IMR-90 (cell line): ENCODE results near the gene CBX5. TPM values are rescaled to one million over a fixed set of nuclear protein-coding genes. Genes with fewer than 3 reads are reported as not detected.

Experiments used
- ATAC-seq: fragments of 200-7000 bp; cut with Tn5 transposase; 2 replicates; pipeline ENCODE4 v1.9.1; 2020; ENCODE audit warnings: low read depth, mild to moderate bottlenecking, moderate library complexity
- BruUV-seq: library from RNA; stranded (reverse); fragments of 400-500 nt; replicated peaks from 2 replicates; lab custom pipeline; 2021; lab: Mats Ljungman, UMichigan
- CTCF ChIA-PET: fragments of 300-600 bp; formaldehyde crosslinking; extraction: SDS; loops from one replicate; lab custom pipeline; 2021; ENCODE audit warnings: antibody characterized with exemption; lab: Yijun Ruan, JAX
- POLR2A ChIA-PET: fragments of 300-600 bp; sonication (Branson Sonifier 250); formaldehyde crosslinking; loops from one replicate; lab custom pipeline; 2022; ENCODE audit warnings: antibody characterized with exemption; ENCODE audit not compliant: unreplicated experiment; lab: Charles Lee
- DNase-seq: peaks from one replicate; pipeline ENCODE4 v3.0.0; 2013
- H2AFZ ChIP-seq: replicated peaks from 2 replicates; pipeline ENCODE3; 2013; ENCODE audit warnings: low read length, mild to moderate bottlenecking; ENCODE audit not compliant: poor library complexity
- H2AK5ac ChIP-seq: 2 replicates; pipeline ENCODE4 v1.6.1; 2013; ENCODE audit warnings: low read depth, low read length, inconsistent platforms
- H2AK9ac ChIP-seq: replicated peaks from 2 replicates; pipeline ENCODE3; 2013; ENCODE audit warnings: mild to moderate bottlenecking, low read depth, low read length, moderate library complexity; ENCODE audit not compliant: poor library complexity
- H2BK120ac ChIP-seq: 2 replicates; pipeline ENCODE4 v1.6.1; 2013; ENCODE audit warnings: low read depth, low read length, inconsistent platforms
- H2BK15ac ChIP-seq: 3 replicates; pipeline ENCODE4 v1.6.1; 2013; ENCODE audit warnings: low read depth, low read length, inconsistent platforms
- H2BK20ac ChIP-seq: 2 replicates; pipeline ENCODE4 v1.6.1; 2013; ENCODE audit warnings: low read depth, mild to moderate bottlenecking, inconsistent platforms, low read length, moderate library complexity
- H2BK5ac ChIP-seq: 2 replicates; pipeline ENCODE4 v1.6.1; 2013; ENCODE audit warnings: mild to moderate bottlenecking, low read depth, low read length, inconsistent platforms; ENCODE audit not compliant: poor library complexity, severe bottlenecking
- H3K14ac ChIP-seq: replicated peaks from 2 replicates; pipeline ENCODE4 v1.6.1; 2013; ENCODE audit warnings: low read depth, low read length, inconsistent platforms
- H3K18ac ChIP-seq: 2 replicates; pipeline ENCODE4 v1.6.1; 2013; ENCODE audit warnings: low read depth, low read length, control low read depth
- H3K23ac ChIP-seq: 2 replicates; pipeline ENCODE4 v1.6.1; 2013; ENCODE audit warnings: low read depth, low read length, inconsistent platforms
- H3K27ac ChIP-seq: 2 replicates; pipeline ENCODE4 v1.5.1; 2013; ENCODE audit warnings: mild to moderate bottlenecking, control low read depth, low read length; ENCODE audit not compliant: insufficient read depth
- H3K27me3 ChIP-seq: 2 replicates; pipeline ENCODE4 v1.6.1; 2013; ENCODE audit warnings: low read length; ENCODE audit not compliant: control insufficient read depth, insufficient read depth
- H3K36me3 ChIP-seq: 2 replicates; pipeline ENCODE4 v1.6.1; 2013; ENCODE audit warnings: low read length, mixed read lengths; ENCODE audit not compliant: control insufficient read depth, insufficient read depth
- H3K4ac ChIP-seq: 2 replicates; pipeline ENCODE4 v1.6.1; 2013; ENCODE audit warnings: low read depth, low read length, inconsistent platforms
- H3K4me1 ChIP-seq: 2 replicates; pipeline ENCODE4 v1.6.1; 2013; ENCODE audit warnings: low read length, mixed read lengths; ENCODE audit not compliant: control insufficient read depth, insufficient read depth
- H3K4me2 ChIP-seq: 2 replicates; pipeline ENCODE4 v1.6.1; 2013; ENCODE audit warnings: low read depth, mild to moderate bottlenecking, control low read depth, low read length, moderate library complexity
- H3K4me3 ChIP-seq: 2 replicates; pipeline ENCODE4 v1.5.1; 2013; ENCODE audit warnings: low read depth, mild to moderate bottlenecking, control low read depth, low read length, moderate library complexity; ENCODE audit not compliant: insufficient read depth
- H3K56ac ChIP-seq: 2 replicates; pipeline ENCODE4 v1.6.1; 2013; ENCODE audit warnings: low read length, inconsistent platforms; ENCODE audit not compliant: insufficient read depth; ENCODE audit errors: extremely low read depth
- H3K79me1 ChIP-seq, 2 experiments: 2 replicates each; pipeline ENCODE4 v1.6.1; 2013; ENCODE audit warnings: low read length in 2 of 2, inconsistent platforms in 1 of 2, low read depth in 1 of 2
- H3K9ac ChIP-seq: 2 replicates; pipeline ENCODE4 v1.6.1; 2013; ENCODE audit warnings: low read depth, low read length, control low read depth
- H3K9me1 ChIP-seq: 2 replicates; pipeline ENCODE4 v1.6.1; 2013; ENCODE audit warnings: low read length, inconsistent platforms; ENCODE audit not compliant: insufficient read depth
- H3K9me3 ChIP-seq: 2 replicates; pipeline ENCODE4 v1.6.1; 2013; ENCODE audit warnings: low read length; ENCODE audit not compliant: control insufficient read depth, insufficient read depth
- H4K20me1 ChIP-seq: 2 replicates; pipeline ENCODE4 v1.6.1; 2013; ENCODE audit warnings: low read length, inconsistent platforms; ENCODE audit not compliant: insufficient read depth
- H4K5ac ChIP-seq: 2 replicates; pipeline ENCODE4 v1.6.1; 2013; ENCODE audit warnings: mild to moderate bottlenecking, low read depth, low read length, control low read depth
- H4K8ac ChIP-seq, 2 experiments: 2 replicates each; pipeline ENCODE4 v1.6.1; 2013; ENCODE audit warnings: low read depth in 2 of 2, low read length in 2 of 2, control low read depth in 1 of 2, inconsistent platforms in 1 of 2
- H4K91ac ChIP-seq: 2 replicates; pipeline ENCODE4 v1.6.1; 2013; ENCODE audit warnings: low read depth, low read length, inconsistent platforms; ENCODE audit not compliant: insufficient read depth
- BHLHE40 ChIP-seq: fragments of 150-350 bp; IDR thresholded peaks from 2 replicates; pipeline ENCODE4 v1.6.1; 2016; ENCODE audit warnings: mild to moderate bottlenecking, low read depth, low read length
- CEBPB ChIP-seq: IDR thresholded peaks from 2 replicates; pipeline ENCODE4 v1.6.1; 2012; ENCODE audit warnings: low read depth, low read length, improper control_type of control experiment
- CHD1 ChIP-seq: IDR thresholded peaks from 2 replicates; pipeline ENCODE4 v1.6.1; 2012; ENCODE audit warnings: low read depth, low read length, improper control_type of control experiment
- CTCF ChIP-seq: conservative IDR thresholded peaks from 2 replicates; pipeline ENCODE4 v1.5.1; 2012; ENCODE audit warnings: mild to moderate bottlenecking, low read depth, low read length, improper control_type of control experiment
- ELK1 ChIP-seq: fragments of 150-350 bp; IDR thresholded peaks from 2 replicates; pipeline ENCODE4 v1.6.1; 2016; ENCODE audit warnings: low read depth, mild to moderate bottlenecking, low read length, moderate library complexity, borderline replicate concordance
- FOS ChIP-seq: fragments of 150-350 bp; IDR thresholded peaks from 2 replicates; pipeline ENCODE4 v1.6.1; 2016; ENCODE audit warnings: low read depth, low read length
- MAFK ChIP-seq: IDR thresholded peaks from 2 replicates; pipeline ENCODE4 v1.6.1; 2012; ENCODE audit warnings: low read depth, low read length, improper control_type of control experiment
- MAZ ChIP-seq: IDR thresholded peaks from 2 replicates; pipeline ENCODE4 v1.6.1; 2012; ENCODE audit warnings: low read depth, mild to moderate bottlenecking, low read length, improper control_type of control experiment, moderate library complexity, borderline replicate concordance
- MXI1 ChIP-seq: IDR thresholded peaks from 2 replicates; pipeline ENCODE4 v1.6.1; 2012; ENCODE audit warnings: low read depth, mild to moderate bottlenecking, low read length, moderate library complexity, borderline replicate concordance
- NFE2L2 ChIP-seq: fragments of 150-350 bp; IDR thresholded peaks from 2 replicates; pipeline ENCODE4 v1.6.1; 2016; ENCODE audit warnings: low read depth, mild to moderate bottlenecking, low read length
- POLR2A ChIP-seq: IDR thresholded peaks from 2 replicates; pipeline ENCODE4 v1.6.1; 2012; ENCODE audit warnings: mild to moderate bottlenecking, low read depth, low read length
- RAD21 ChIP-seq: IDR thresholded peaks from 2 replicates; pipeline ENCODE4 v1.6.1; 2012; ENCODE audit warnings: low read length, improper control_type of control experiment
- RCOR1 ChIP-seq: IDR thresholded peaks from 2 replicates; pipeline ENCODE4 v1.6.1; 2012; ENCODE audit warnings: mild to moderate bottlenecking, low read length, improper control_type of control experiment; ENCODE audit not compliant: insufficient replicate concordance
- RFX5 ChIP-seq: IDR thresholded peaks from 2 replicates; pipeline ENCODE4 v1.8.0; 2012; ENCODE audit warnings: low read depth, mild to moderate bottlenecking, low read length, moderate library complexity
- SMC3 ChIP-seq: fragments of 150-350 bp; IDR thresholded peaks from 2 replicates; pipeline ENCODE4 v1.6.1; 2016; ENCODE audit warnings: low read depth, mild to moderate bottlenecking, antibody characterized with exemption, low read length, moderate library complexity
- WGBS, 2 experiments: methylation state at CpG; one replicate each; pipeline versions ENCODE4 v1.1.5 to v1.1.7; 2013; ENCODE audit warnings: missing lambda C conversion rate in 2 of 2; ENCODE audit not compliant: insufficient read length in 1 of 2; ENCODE audit errors: extremely low coverage in 2 of 2; 5-methylcytosine and 5-hydroxymethylcytosine counted together
- dilution Hi-C: fragments of 300-500 bp; cut with HindIII; formaldehyde crosslinking; loops from one replicate; pipeline ENCODE4 v1.14.3; 2018; ENCODE audit warnings: low sequenced_read_pairs; ENCODE audit not compliant: unreplicated experiment
- in situ Hi-C: fragments of 300-500 bp; cut with MboI; formaldehyde crosslinking; loops from 3 replicates; pipeline ENCODE4 v1.14.3; 2019; ENCODE audit warnings: low sequenced_read_pairs, inconsistent platforms, mixed read lengths
- intact Hi-C: fragments of 100-400 bp; cut with micrococcal nuclease; formaldehyde crosslinking; loops from 2 replicates; pipeline ENCODE4 v1.10.0; 2022
- polyA plus RNA-seq, 3 experiments: library from polyadenylated mRNA; depleted of rRNA; stranded (reverse); fragments of >200 nt; gene quantifications; 2 replicates each; pipeline ENCODE4 v1.2.3, GENCODE V29; 2012; ENCODE audit warnings: low replicate concordance in 1 of 3
- total RNA-seq: library from RNA; depleted of rRNA; stranded (reverse); fragments of >200 nt; gene quantifications from 2 replicates; pipeline ENCODE4 v1.2.3, GENCODE V29; 2012
- TF ChIP-seq, protein P1 (sequence below): fragments of 150-350 bp; IDR thresholded peaks from 2 replicates; pipeline ENCODE4 v1.6.1; 2017; ENCODE audit warnings: mild to moderate bottlenecking, antibody characterized with exemption, low read length, low read depth

Gene CBX5
- total and polyA plus RNA-seq, 2 of the 4 experiments (the other 2 are of a cell fraction), result 18.0 to 40.9 TPM

GRCh38 chr12:54240971-54241588 lies 38.8 kb downstream of the CBX5 start:
- H3K9me1 ChIP-seq, result no peaks in the 10 kb centered on the region
- peaks cover 23% of the 10 kb centered on the region for H3K36me3 ChIP-seq
- no peak overlapping the region for H3K18ac ChIP-seq
- no peak overlapping the region for H4K8ac ChIP-seq
- H4K91ac ChIP-seq, result no peak overlapping the region
- POLR2A ChIA-PET, result no interaction called here
- no peaks in the 10 kb centered on the region for H4K20me1 ChIP-seq
- H3K4ac ChIP-seq, result no peak overlapping the region
- H2AK9ac ChIP-seq, result no peak overlapping the region
- H4K5ac ChIP-seq, result no peak overlapping the region
- H3K9me3 ChIP-seq, result no peaks in the 10 kb centered on the region
- H2BK120ac ChIP-seq, result no peak overlapping the region
- DNase-seq (no peak), ATAC-seq (no peak)
- no peaks in the 10 kb centered on the region for H3K27me3 ChIP-seq
- intact Hi-C loops, result no loop called here
- CTCF ChIA-PET, result interaction anchor here (1.7 kb wide), 1 partner anchor 11 kb away, joined by 5 read pairs; no protein-coding TSS in a partner anchor
- H3K9ac ChIP-seq, result no peak overlapping the region
- no peak overlapping the region for H2BK15ac ChIP-seq
- no peak overlapping the region for H3K56ac ChIP-seq
- in situ Hi-C loops, result no loop called here
- BruUV-seq, result no TSS peak
- TF ChIP-seq BHLHE40, result no peak
- no peak for TF ChIP-seq SMC3
- no peak for TF ChIP-seq NFE2L2
- TF ChIP-seq CTCF, result no peak
- TF ChIP-seq MAZ, result no peak
- TF ChIP-seq ELK1, result no peak
- no peak for TF ChIP-seq RCOR1
- no peak for TF ChIP-seq CHD1
- no peak for TF ChIP-seq RAD21
- no peak for TF ChIP-seq MAFK
- no peak for TF ChIP-seq MXI1
- TF ChIP-seq POLR2A, result no peak
- TF ChIP-seq RFX5, result no peak
- TF ChIP-seq, protein P1, sequence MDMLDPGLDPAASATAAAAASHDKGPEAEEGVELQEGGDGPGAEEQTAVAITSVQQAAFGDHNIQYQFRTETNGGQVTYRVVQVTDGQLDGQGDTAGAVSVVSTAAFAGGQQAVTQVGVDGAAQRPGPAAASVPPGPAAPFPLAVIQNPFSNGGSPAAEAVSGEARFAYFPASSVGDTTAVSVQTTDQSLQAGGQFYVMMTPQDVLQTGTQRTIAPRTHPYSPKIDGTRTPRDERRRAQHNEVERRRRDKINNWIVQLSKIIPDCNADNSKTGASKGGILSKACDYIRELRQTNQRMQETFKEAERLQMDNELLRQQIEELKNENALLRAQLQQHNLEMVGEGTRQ, result no peak
- TF ChIP-seq FOS, result no peak
- TF ChIP-seq CEBPB, result no peak
- no peak overlapping the region for H2BK5ac ChIP-seq
- no peak overlapping the region for H3K23ac ChIP-seq
- no peak overlapping the region for H3K27ac ChIP-seq
- no peak overlapping the region for H2AK5ac ChIP-seq
- no peak overlapping the region for H2BK20ac ChIP-seq
- WGBS, 2 experiments, result no CpG with 5 or more reads among the region's 2 CpGs
- H3K4me1 ChIP-seq, result no peaks in the 10 kb centered on the region
- H2AFZ ChIP-seq, result no peak overlapping the region
- H3K4me2 ChIP-seq, result no peak overlapping the region
- no peak overlapping the region for H3K4me3 ChIP-seq
- no peak overlapping the region for H3K14ac ChIP-seq
- H3K79me1 ChIP-seq, result peaks cover 22 to 35% of the 10 kb centered on the region in 2 experiments
- dilution Hi-C loops, result no loop called here
